Measurements from ENCODE around the gene TRNAU1AP. TPM values are rescaled to one million over a fixed set of nuclear protein-coding genes. Genes with fewer than 3 reads are reported as not detected.

Gene TRNAU1AP
- total and polyA plus RNA-seq, 11 donors, result 7.9 to 26.6 (median 15.5) TPM

DNA sequence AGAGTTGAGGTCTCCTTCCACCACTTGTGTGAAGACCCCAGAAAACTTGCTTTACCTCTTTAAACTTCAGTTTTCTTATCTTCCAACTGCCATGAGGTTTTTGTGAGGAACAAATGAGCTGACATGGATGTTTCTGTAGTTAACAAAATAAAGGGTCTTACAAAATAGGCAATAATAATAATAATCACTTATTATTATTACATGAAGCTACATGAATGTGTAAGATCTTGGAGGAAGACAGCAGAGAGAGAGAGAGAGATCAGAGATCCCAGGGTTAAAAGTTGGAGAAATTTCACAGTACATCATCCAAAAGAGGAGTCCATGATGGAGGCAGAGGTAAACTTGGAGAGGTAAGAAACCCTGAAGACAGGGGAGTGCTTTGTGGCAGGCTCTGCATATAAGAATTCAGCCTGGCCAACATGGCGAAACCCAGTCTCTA, 36.3 kb upstream of the TRNAU1AP start:
- H3K4me3 ChIP-seq, result no peak overlapping the region
- peaks cover 0 to 39% (median 27%) of the 10 kb centered on the region in 9 donors for H3K36me3 ChIP-seq
- intact Hi-C loops (cut with DNase I), result loop anchor here in 8 of 10 donors (2.0 to 5.0 kb wide), 5 partner anchors 36 to 361 kb away; partner anchors contain the start of gene TRNAU1AP (in 3 of the 8)
- no peak for DNase-seq
- H3K27me3 ChIP-seq, result no peaks in the 10 kb centered on the region
- WGBS, 4 donors, result 89 to 100% (median 94%) methylated on average over 1 of the region's 1 CpG
- H3K9me3 ChIP-seq, result no peaks in the 10 kb centered on the region
- H3K4me1 ChIP-seq, result peaks cover 4 to 28% (median 11%) of the 10 kb centered on the region in 12 donors
- no peak for TF ChIP-seq POLR2A (IDR thresholded peaks at IDR 0.05)
- TF ChIP-seq, protein P1, sequence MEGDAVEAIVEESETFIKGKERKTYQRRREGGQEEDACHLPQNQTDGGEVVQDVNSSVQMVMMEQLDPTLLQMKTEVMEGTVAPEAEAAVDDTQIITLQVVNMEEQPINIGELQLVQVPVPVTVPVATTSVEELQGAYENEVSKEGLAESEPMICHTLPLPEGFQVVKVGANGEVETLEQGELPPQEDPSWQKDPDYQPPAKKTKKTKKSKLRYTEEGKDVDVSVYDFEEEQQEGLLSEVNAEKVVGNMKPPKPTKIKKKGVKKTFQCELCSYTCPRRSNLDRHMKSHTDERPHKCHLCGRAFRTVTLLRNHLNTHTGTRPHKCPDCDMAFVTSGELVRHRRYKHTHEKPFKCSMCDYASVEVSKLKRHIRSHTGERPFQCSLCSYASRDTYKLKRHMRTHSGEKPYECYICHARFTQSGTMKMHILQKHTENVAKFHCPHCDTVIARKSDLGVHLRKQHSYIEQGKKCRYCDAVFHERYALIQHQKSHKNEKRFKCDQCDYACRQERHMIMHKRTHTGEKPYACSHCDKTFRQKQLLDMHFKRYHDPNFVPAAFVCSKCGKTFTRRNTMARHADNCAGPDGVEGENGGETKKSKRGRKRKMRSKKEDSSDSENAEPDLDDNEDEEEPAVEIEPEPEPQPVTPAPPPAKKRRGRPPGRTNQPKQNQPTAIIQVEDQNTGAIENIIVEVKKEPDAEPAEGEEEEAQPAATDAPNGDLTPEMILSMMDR (IDR thresholded peaks at IDR 0.05), result no peak
- H3K27ac ChIP-seq, result no peak overlapping the region
- ATAC-seq, result no peak

DNA sequence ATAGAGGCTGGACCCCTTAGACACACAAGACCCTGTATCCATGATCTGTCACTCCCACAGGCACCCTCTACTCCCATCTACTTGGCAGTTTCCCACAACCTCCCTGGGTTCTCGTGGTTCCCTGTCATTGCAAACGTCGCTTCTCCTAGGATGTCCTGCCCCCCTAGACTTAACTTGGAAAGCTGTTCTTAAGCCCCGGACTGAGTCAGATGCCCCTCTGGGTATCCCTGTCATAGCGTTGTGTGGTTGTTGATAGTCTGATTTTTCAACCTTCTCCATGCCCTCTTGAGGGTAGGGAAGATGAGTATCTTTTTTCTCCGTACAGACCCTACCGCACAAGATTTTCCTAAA, 35.3 kb upstream of the TRNAU1AP start:
- Histone ChIP-seq H3K4me3 (peak overlapping the region in 10 of 12 donors; percentile 60 to 91 (median 76)), H3K36me3 (peaks cover 0 to 28% (median 17%) of the 10 kb centered on the region in 9 donors), H3K4me1 (peaks cover 4 to 18% (median 10%) of the 10 kb centered on the region in 12 donors), H3K27me3 (no peaks in the 10 kb centered on the region), H3K27ac (peak overlapping the region in 8 of 12 donors; percentile 71 to 88 (median 84)), H3K9me3 (no peaks in the 10 kb centered on the region)
- WGBS, 4 donors, result 13 to 29% (median 20%) methylated on average over 7 of the region's 7 CpGs
- TF ChIP-seq POLR2A (IDR thresholded peaks at IDR 0.05), result no peak
- TF ChIP-seq, protein P1 (IDR thresholded peaks at IDR 0.05), result no peak
- DNase-seq (no peak), ATAC-seq (peak in 1 of 4 donors; percentile 5)
- intact Hi-C loops (cut with DNase I), result loop anchor here in 8 of 10 donors (2.0 to 5.0 kb wide), 5 partner anchors 35 to 360 kb away; partner anchors contain the start of gene TRNAU1AP (in 3 of the 8)

DNA sequence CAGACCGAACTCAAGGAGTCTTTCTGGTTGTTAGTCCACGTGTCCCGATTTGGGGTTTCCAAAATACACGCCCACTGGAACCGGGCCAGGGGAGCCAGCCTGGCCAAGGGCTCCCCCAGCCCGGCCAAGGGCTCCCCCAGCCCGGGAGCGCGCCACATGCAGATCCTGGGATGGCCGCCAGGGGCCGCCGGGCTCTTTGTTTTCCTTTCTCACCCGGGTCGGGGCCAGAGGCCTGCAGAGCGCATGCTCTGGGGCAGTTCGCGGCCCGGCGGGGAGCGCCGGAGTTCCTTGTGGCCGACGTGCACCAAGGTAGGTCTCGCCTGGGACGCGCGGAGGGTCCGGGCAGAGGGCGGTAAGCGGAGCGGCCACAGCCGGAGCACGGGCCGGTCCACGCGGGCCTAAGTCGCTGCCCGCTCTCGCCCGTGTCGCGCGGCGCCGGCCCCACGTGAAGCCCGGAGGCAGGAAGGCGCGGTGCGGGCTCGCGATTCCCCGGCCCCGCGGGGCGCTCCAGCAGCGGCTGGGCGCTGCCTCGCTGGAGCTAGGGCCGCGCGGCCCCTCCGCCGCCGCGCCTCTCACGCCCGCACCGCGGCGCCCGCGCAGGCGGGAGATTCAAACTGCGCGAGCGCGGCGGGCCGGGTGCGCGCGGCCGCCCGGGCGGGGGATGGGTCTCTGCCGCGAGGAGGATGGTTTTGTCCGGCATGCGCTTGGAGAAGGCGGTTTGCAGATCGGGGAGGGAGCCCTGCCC, 34.7 kb upstream of the TRNAU1AP start:
- Histone ChIP-seq H3K4me1 (peaks cover 4 to 18% (median 10%) of the 10 kb centered on the region in 12 donors), H3K27ac (peak overlapping the region in 11 of 12 donors; percentile 71 to 88 (median 82)), H3K4me3 (peak overlapping the region; percentile 38 to 91 (median 74)), H3K9me3 (no peaks in the 10 kb centered on the region), H3K36me3 (peaks cover 0 to 23% (median 12%) of the 10 kb centered on the region in 9 donors), H3K27me3 (no peaks in the 10 kb centered on the region)
- peak in 1 of 2 donors; percentile 66 for TF ChIP-seq POLR2A (IDR thresholded peaks at IDR 0.05)
- TF ChIP-seq, protein P1 (IDR thresholded peaks at IDR 0.05), result peak; percentile 96 to 100 (median 98)
- WGBS, 4 donors, result 0 to 1% (median 0%) methylated on average over 17 to 92 of the region's 92 CpGs
- peak; percentile 80 to 95 (median 92) for ATAC-seq
- peak; percentile 89 to 95 (median 91) for DNase-seq
- intact Hi-C loops (cut with DNase I), result loop anchor here (1.0 to 5.0 kb wide), 9 partner anchors 34 to 359 kb away; partner anchors contain the start of gene TRNAU1AP (in 4 of the 10)

DNA sequence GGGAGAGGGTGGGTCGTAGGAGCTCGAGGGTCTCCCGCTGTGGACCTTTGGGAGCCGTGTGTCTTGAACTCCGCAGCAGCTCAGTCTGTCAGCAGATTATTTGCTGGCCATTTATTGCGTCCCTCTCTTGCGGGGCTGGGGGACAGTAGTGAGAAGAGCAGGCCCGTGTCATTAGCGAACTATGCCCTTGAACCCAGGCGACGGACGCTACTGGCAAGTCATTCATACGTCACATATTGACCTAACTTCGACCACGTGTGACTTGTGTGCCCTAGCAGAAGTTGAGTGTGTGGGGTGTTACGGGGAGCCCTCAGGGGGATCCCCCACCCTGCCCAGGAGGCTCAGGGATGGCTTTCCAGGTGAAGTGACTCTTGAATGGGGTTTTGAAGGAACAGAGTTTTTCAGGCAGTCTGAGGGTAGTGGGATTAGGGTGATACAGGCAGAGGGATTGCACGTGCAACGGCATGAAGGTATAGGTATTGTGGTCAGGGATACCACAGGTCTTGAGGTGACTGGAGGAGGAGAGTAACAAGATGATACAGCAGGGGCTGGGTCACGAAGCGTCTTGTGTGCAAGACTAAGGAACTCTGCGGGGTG, 34.0 kb upstream of the TRNAU1AP start:
- intact Hi-C loops (cut with DNase I), result loop anchor here (1.0 to 5.0 kb wide), 9 partner anchors 33 to 358 kb away; partner anchors contain the start of gene TRNAU1AP (in 4 of the 10)
- Histone ChIP-seq H3K9me3 (no peaks in the 10 kb centered on the region), H3K4me3 (peak overlapping the region; percentile 38 to 91 (median 74)), H3K27ac (peak overlapping the region in 6 of 12 donors; percentile 75 to 88 (median 84)), H3K4me1 (peaks cover 4 to 18% (median 10%) of the 10 kb centered on the region in 12 donors), H3K27me3 (no peaks in the 10 kb centered on the region), H3K36me3 (peaks cover 0 to 16% (median 6%) of the 10 kb centered on the region in 9 donors)
- ATAC-seq, result no peak
- WGBS, 4 donors, result 8 to 11% (median 10%) methylated on average over 20 to 21 of the region's 21 CpGs
- DNase-seq, result no peak
- TF ChIP-seq, protein P1 (IDR thresholded peaks at IDR 0.05), result no peak
- TF ChIP-seq POLR2A (IDR thresholded peaks at IDR 0.05), result no peak
